GM12873 (cell line): Measurements from ENCODE around the gene NPAS1.

ENCODE experiments used
- TF ChIP-seq, protein P1 (sequence below): IDR thresholded peaks from 2 replicates; pipeline ENCODE4 v1.5.1; 2012; ENCODE audit warnings: low read depth, mild to moderate bottlenecking, moderate library complexity, low read length, control low read depth; ENCODE audit not compliant: insufficient read depth; ENCODE audit errors: missing control alignments

The NPAS1 gene

DNA sequence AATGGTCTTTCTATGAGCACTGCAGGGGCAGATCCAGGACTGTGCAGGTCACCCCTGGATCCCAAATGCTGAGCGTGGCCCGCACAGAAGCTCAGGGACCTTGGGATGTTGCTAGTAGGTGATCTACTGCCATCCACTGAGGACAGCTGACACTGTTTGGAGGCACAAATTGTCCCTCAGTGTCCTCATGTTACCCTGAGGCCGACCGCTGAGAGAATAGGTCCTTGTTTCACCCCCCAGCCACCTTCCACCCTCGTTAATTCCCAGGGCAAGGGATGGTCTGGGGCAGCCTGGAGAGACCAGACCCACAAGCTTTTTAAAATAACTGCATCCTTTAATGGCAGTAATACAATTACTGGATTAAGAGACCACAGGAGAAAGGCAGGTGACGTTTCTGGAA lies 44.2 kb downstream of the NPAS1 start:
- TF ChIP-seq, protein P1, sequence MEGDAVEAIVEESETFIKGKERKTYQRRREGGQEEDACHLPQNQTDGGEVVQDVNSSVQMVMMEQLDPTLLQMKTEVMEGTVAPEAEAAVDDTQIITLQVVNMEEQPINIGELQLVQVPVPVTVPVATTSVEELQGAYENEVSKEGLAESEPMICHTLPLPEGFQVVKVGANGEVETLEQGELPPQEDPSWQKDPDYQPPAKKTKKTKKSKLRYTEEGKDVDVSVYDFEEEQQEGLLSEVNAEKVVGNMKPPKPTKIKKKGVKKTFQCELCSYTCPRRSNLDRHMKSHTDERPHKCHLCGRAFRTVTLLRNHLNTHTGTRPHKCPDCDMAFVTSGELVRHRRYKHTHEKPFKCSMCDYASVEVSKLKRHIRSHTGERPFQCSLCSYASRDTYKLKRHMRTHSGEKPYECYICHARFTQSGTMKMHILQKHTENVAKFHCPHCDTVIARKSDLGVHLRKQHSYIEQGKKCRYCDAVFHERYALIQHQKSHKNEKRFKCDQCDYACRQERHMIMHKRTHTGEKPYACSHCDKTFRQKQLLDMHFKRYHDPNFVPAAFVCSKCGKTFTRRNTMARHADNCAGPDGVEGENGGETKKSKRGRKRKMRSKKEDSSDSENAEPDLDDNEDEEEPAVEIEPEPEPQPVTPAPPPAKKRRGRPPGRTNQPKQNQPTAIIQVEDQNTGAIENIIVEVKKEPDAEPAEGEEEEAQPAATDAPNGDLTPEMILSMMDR: no peak

DNA sequence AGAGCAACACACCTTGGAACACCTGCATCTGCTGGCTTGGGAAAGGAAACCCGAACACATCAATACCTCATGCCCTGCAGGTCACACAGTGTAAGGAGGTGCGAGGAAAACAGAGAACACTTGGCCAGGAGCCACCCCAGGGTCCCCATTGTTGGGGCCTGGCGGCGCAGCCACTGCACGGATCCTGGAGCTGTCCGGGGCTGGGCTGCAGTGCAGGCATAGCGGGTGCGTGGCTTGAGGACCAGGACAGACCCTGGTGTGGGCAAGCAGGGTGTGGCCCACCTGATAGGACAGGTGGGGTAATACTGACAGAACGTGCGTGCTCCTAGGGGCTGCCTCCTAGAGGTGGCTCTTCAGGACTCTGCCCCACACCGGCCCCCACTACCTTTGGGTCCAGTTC lies 45.6 kb downstream of the NPAS1 start:
- TF ChIP-seq, protein P1: no peak

DNA sequence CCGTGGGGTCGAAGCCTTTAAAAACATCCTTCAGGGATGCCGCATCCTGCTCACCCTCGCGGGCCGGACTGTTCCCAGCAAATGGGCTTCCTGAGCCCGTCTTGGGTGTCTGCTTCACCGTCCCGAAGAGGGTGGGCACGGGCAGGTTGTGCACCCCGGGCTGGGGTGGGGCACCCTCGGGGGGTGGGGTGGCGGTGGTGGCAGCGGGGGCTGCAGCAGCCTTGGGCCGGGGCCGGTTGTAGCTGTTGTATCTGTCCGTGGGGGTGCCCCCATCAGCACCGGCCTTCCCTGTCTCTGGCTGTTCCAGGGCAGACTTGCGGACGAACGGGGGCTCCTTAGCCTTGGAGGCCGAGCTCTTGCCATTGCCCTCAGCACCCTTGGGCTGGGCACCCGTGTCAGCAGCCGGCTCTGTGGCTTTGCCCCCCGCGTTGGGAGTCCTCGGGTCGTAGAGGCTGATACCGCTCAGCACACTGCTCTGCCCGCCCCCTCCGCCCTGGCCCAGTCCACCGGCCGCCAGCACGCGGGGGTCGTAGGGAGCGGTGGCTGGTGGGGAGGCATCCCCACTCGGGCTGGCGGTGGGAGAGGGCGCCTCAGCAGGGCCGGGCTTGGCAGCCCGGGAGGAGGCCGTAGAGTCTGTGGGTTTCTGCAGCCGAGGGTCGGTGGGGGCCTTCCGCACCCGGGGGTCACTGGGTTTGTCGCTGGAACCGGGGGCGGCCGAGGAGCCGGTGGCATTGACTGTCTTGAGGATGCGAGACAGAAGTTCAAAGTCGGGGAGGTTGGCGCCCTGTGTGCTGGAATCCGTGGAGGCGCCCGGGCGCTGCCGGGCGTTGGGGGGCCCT lies 47.0 kb downstream of the NPAS1 start:
- TF ChIP-seq, protein P1: no peak

GRCh38 chr19:47067215-47067847 lies 47.7 kb downstream of the NPAS1 start:
- TF ChIP-seq, protein P1: no peak

DNA sequence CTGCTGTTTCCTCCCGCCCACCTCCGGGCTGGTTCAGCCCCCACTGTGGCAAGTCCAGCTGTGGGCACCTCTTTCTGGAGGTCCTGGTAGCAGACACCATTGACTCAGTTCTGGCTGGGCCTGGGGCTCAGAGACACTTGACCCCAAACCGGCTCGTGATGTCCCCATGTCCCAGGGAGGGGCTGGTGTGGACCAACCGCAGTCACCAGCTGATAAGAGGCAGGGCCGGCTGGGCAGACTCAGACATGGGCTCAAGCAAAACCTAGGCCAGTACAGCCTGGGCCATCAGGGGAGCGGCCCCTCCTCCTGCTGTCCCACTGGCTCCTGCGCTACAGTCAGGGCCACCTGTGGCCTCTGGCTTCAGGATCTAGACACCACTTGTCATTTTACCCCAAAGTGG lies 48.6 kb downstream of the NPAS1 start:
- TF ChIP-seq, protein P1: no peak

GRCh38 chr19:47068876-47069406 lies 49.3 kb downstream of the NPAS1 start:
- TF ChIP-seq, protein P1: no peak

GRCh38 chr19:47069795-47070194 lies 50.2 kb downstream of the NPAS1 start:
- TF ChIP-seq, protein P1: no peak
